Ishikawa (cell line): ENCODE results near the gene ITGA8.

Experiments used
- CEBPB ChIP-seq: IDR thresholded peaks from 2 replicates; pipeline ENCODE4 v1.6.1; 2012
- CREB1 ChIP-seq: IDR thresholded peaks from 2 replicates; pipeline ENCODE4 v1.6.1; 2012; ENCODE audit warnings: low read depth
- EGR1 ChIP-seq: IDR thresholded peaks from 2 replicates; pipeline ENCODE4 v1.6.1; 2012
- EP300 ChIP-seq: IDR thresholded peaks from 2 replicates; pipeline ENCODE4 v1.6.1; 2012; ENCODE audit warnings: borderline replicate concordance
- FOXM1 ChIP-seq: IDR thresholded peaks from 2 replicates; pipeline ENCODE4 v1.6.1; 2012; ENCODE audit warnings: low read depth, borderline replicate concordance
- MAX ChIP-seq: IDR thresholded peaks from 2 replicates; pipeline ENCODE4 v1.6.1; 2012
- NFIC ChIP-seq: IDR thresholded peaks from 2 replicates; pipeline ENCODE4 v1.6.1; 2012
- RAD21 ChIP-seq: IDR thresholded peaks from 2 replicates; pipeline ENCODE4 v1.6.1; 2012; ENCODE audit warnings: low read depth
- REST ChIP-seq: IDR thresholded peaks from 2 replicates; pipeline ENCODE4 v1.6.1; 2012; ENCODE audit warnings: low read depth, mild to moderate bottlenecking
- TAF1 ChIP-seq: IDR thresholded peaks from 2 replicates; pipeline ENCODE4 v1.6.1; 2012; ENCODE audit warnings: low read depth, mild to moderate bottlenecking
- TCF12 ChIP-seq: IDR thresholded peaks from 2 replicates; pipeline ENCODE4 v1.6.1; 2012; ENCODE audit warnings: low read depth
- TEAD4 ChIP-seq: IDR thresholded peaks from 2 replicates; pipeline ENCODE4 v1.6.1; 2012
- USF1 ChIP-seq: IDR thresholded peaks from 2 replicates; pipeline ENCODE4 v1.6.1; 2012
- YY1 ChIP-seq: IDR thresholded peaks from 2 replicates; pipeline ENCODE4 v1.6.1; 2012; ENCODE audit warnings: low read depth
- ZBTB7A ChIP-seq: IDR thresholded peaks from 2 replicates; pipeline ENCODE4 v1.6.1; 2012; ENCODE audit warnings: low read depth

The ITGA8 gene

GRCh38 chr10:15695852-15696251, 23.9 kb downstream of the ITGA8 start:
- TF ChIP-seq EP300 (no peak), CEBPB (no peak), FOXM1 (no peak), TCF12 (no peak), ZBTB7A (no peak), EGR1 (no peak), REST (no peak), YY1 (no peak)

GRCh38 chr10:15690031-15690430, 29.7 kb downstream of the ITGA8 start:
- TF ChIP-seq TEAD4 (no peak), TCF12 (no peak), EGR1 (no peak), YY1 (no peak), NFIC (no peak), FOXM1 (no peak), MAX (no peak), RAD21 (no peak), USF1 (no peak), TAF1 (no peak), REST (no peak), EP300 (no peak), CREB1 (no peak), CEBPB (no peak), ZBTB7A (no peak)

- no peak for TF ChIP-seq USF1
Observed at GRCh38 chr10:15684768-15685167, 35.0 kb downstream of the ITGA8 start.

GRCh38 chr10:15681076-15681475, 38.6 kb downstream of the ITGA8 start:
- TF ChIP-seq FOXM1 (no peak), TEAD4 (no peak), ZBTB7A (no peak), EP300 (no peak), CEBPB (no peak), TAF1 (no peak), REST (no peak), TCF12 (no peak)

- no peak for TF ChIP-seq TCF12
- no peak for TF ChIP-seq ZBTB7A
- no peak for TF ChIP-seq TAF1
Observed at GRCh38 chr10:15678851-15679250, 40.9 kb downstream of the ITGA8 start.

GRCh38 chr10:15672469-15672868, 47.3 kb downstream of the ITGA8 start:
- TF ChIP-seq REST (no peak), NFIC (no peak), USF1 (no peak), YY1 (no peak), RAD21 (no peak), TAF1 (no peak), MAX (no peak), CREB1 (no peak), TEAD4 (no peak), TCF12 (no peak), ZBTB7A (no peak), CEBPB (no peak)
